MM.1S (cell line): ENCODE data around the gene NTRK2.

Source experiments
- EZH2 ChIP-seq: fragments of 300-600 bp; sonication (generic); optimal IDR thresholded peaks from 2 replicates; pipeline ENCODE3; 2017; ENCODE audit warnings: low read depth, mild to moderate bottlenecking, antibody characterized with exemption, low read length, mixed read lengths
- TF ChIP-seq, protein P1 (sequence below): fragments of 300-600 bp; sonication (generic); IDR thresholded peaks from 2 replicates; pipeline ENCODE4 v1.5.1; 2016; ENCODE audit warnings: antibody characterized with exemption, low read length, mixed read lengths

DNA sequence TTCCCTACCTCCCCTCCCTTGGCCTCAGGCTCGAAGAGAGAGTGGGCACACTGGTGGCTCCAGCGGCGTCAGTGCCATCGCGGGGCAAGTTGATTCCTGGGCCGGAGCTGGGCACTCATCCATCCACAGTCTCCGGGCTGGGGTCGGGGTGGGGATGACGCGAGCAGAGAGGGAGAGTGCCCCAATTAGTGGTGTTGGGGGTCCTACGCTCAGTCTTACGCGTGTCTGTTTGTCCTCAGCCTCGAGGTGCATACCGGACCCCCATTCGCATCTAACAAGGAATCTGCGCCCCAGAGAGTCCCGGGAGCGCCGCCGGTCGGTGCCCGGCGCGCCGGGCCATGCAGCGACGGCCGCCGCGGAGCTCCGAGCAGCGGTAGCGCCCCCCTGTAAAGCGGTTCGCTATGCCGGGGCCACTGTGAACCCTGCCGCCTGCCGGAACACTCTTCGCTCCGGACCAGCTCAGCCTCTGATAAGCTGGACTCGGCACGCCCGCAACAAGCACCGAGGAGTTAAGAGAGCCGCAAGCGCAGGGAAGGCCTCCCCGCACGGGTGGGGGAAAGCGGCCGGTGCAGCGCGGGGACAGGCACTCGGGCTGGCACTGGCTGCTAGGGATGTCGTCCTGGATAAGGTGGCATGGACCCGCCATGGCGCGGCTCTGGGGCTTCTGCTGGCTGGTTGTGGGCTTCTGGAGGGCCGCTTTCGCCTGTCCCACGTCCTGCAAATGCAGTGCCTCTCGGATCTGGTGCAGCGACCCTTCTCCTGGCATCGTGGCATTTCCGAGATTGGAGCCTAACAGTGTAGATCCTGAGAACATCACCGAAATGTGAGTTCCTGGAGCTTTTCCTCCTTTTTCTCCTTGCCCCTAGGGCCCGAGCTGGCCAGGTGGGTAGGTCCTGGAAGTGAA lies 861 bp downstream of the NTRK2 start:
- no peak for TF ChIP-seq EZH2
- TF ChIP-seq, protein P1, sequence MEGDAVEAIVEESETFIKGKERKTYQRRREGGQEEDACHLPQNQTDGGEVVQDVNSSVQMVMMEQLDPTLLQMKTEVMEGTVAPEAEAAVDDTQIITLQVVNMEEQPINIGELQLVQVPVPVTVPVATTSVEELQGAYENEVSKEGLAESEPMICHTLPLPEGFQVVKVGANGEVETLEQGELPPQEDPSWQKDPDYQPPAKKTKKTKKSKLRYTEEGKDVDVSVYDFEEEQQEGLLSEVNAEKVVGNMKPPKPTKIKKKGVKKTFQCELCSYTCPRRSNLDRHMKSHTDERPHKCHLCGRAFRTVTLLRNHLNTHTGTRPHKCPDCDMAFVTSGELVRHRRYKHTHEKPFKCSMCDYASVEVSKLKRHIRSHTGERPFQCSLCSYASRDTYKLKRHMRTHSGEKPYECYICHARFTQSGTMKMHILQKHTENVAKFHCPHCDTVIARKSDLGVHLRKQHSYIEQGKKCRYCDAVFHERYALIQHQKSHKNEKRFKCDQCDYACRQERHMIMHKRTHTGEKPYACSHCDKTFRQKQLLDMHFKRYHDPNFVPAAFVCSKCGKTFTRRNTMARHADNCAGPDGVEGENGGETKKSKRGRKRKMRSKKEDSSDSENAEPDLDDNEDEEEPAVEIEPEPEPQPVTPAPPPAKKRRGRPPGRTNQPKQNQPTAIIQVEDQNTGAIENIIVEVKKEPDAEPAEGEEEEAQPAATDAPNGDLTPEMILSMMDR: no peak
